H1 (cell line): ENCODE data around the gene ZNF550. TPM values are rescaled to one million over a fixed set of nuclear protein-coding genes. Genes with fewer than 3 reads are reported as not detected.

ENCODE experiments used
- CHD7 ChIP-seq: fragments of 300-600 bp; sonication (generic); IDR thresholded peaks from 2 replicates; pipeline ENCODE4 v1.7.1; 2012; ENCODE audit warnings: low read length, moderate library complexity, mild to moderate bottlenecking, inconsistent platforms; ENCODE audit not compliant: insufficient replicate concordance
- PHF8 ChIP-seq: fragments of 200-600 bp; sonication (generic); conservative IDR thresholded peaks from 2 replicates; pipeline ENCODE4 v1.7.1; 2012; ENCODE audit warnings: low read depth, mild to moderate bottlenecking, inconsistent platforms, low read length, moderate library complexity
- polyA plus RNA-seq, 7 experiments: library from polyadenylated mRNA; depleted of rRNA in 3 of 7; stranded (reverse) in 5 of 7; unstranded in 2 of 7; fragments of >200 nt in 5 of 7; fragments of 200-250 nt in 2 of 7; gene quantifications; 1 replicate in 5 of 7; 2 replicates in 1 of 7; 4 replicates in 1 of 7; pipeline versions ENCODE4 v1.2.1 to v1.2.3, GENCODE V29; 2011 to 2013; ENCODE audit warnings: missing spikeins in 2 of 7, mixed read lengths in 2 of 7
- total RNA-seq: library from RNA; stranded (reverse); fragmentation: NEBNext Ultra II Directional; extraction: Animal tissue kit (Norgen Biotek cat#: 25700); gene quantifications from 2 replicates; pipeline ENCODE4 v1.2.1, GENCODE V29; 2021

The ZNF550 gene
- total and polyA plus RNA-seq, 2 of the 8 experiments (the other 6 are each of a cell fraction or from before 2014, with no cell fraction given) = 4.5 to 10.7 TPM

- no peak for TF ChIP-seq CHD7
- TF ChIP-seq PHF8 = peak; percentile 87
- TF ChIP-seq, all 59 proteins: peak for 18
Observed at GRCh38 chr19:57559404-57560025, at the start of gene ZNF550 (continued).
